Prostate gland (tissue), 1 donor: ENCODE data around the gene DOLK.

ENCODE experiments used
- POLR2A ChIP-seq: fragments of 450-650 bp; IDR thresholded peaks from one replicate; pipeline ENCODE4 v1.6.1; 2016; ENCODE audit warnings: antibody characterized with exemption, mild to moderate bottlenecking
- POLR2AphosphoS5 ChIP-seq: sonication (generic); formaldehyde crosslinking; IDR thresholded peaks from one replicate; pipeline ENCODE4 v1.6.1; 2017; ENCODE audit warnings: antibody characterized with exemption

GRCh38 chr9:128912270-128912853 lies 35.0 kb downstream of the DOLK start:
- peak; percentile 51 for TF ChIP-seq POLR2A
- peak; percentile 57 for TF ChIP-seq POLR2AphosphoS5
